Calu3 (cell line): ENCODE measurements around the gene ARHGAP45. TPM values are rescaled to one million over a fixed set of nuclear protein-coding genes. Genes with fewer than 3 reads are reported as not detected.
A peak's percentile ranks its signal among the peaks of the same experiment; 100 is the strongest.

Experiments used
- BruUV-seq: library from RNA; stranded (reverse); fragments of 400-500 nt; replicated peaks from 2 replicates; lab custom pipeline; 2021; lab: Mats Ljungman, UMichigan
- CTCF ChIA-PET: fragments of 300-600 bp; sonication (Branson Sonifier 250); formaldehyde crosslinking; loops from one replicate; lab custom pipeline; 2022; ENCODE audit warnings: antibody characterized with exemption; lab: Charles Lee
- DNase-seq: peaks from one replicate; pipeline ENCODE4 v3.0.0; 2022
- H3K27ac Mint-ChIP-seq: one replicate; pipeline ENCODE4 v1.8.0; 2022; ENCODE audit warnings: mixed read lengths; ENCODE audit not compliant: unreplicated experiment
- H3K27me3 Mint-ChIP-seq: one replicate; pipeline ENCODE4 v1.8.0; 2022; ENCODE audit warnings: mixed read lengths; ENCODE audit not compliant: unreplicated experiment
- H3K36me3 Mint-ChIP-seq: one replicate; pipeline ENCODE4 v1.8.0; 2022; ENCODE audit warnings: mild to moderate bottlenecking, moderate library complexity, mixed read lengths; ENCODE audit not compliant: insufficient read depth, unreplicated experiment
- H3K4me1 Mint-ChIP-seq: one replicate; pipeline ENCODE4 v1.8.0; 2022; ENCODE audit warnings: mild to moderate bottlenecking, low read depth, mixed read lengths; ENCODE audit not compliant: unreplicated experiment
- H3K4me3 Mint-ChIP-seq: one replicate; pipeline ENCODE4 v1.8.0; 2022; ENCODE audit warnings: mild to moderate bottlenecking, low read depth, moderate library complexity, mixed read lengths; ENCODE audit not compliant: unreplicated experiment
- H3K9me3 Mint-ChIP-seq: one replicate; pipeline ENCODE4 v1.8.0; 2022; ENCODE audit warnings: low read depth, mixed read lengths; ENCODE audit not compliant: unreplicated experiment
- intact Hi-C: fragments of 100-400 bp; cut with micrococcal nuclease; formaldehyde crosslinking; loops from one replicate; pipeline ENCODE4 v1.10.0; 2022; ENCODE audit not compliant: unreplicated experiment
- total RNA-seq: library from RNA; stranded (reverse); gene quantifications from 2 replicates; pipeline ENCODE4 v1.2.3, GENCODE V29; 2022
- TF ChIP-seq, protein P1 (sequence below): fragments of 200-600 bp; IDR thresholded peaks from one replicate; pipeline ENCODE4 v1.8.0; 2022; ENCODE audit warnings: antibody characterized with exemption; ENCODE audit not compliant: unreplicated experiment

ARHGAP45 gene
- total RNA-seq, 1 experiment from 2014 or later = 10.4 TPM

- Mint-ChIP-seq H3K36me3 (peaks cover 49% of the 10 kb centered on the region), H3K27me3 (no peaks in the 10 kb centered on the region), H3K27ac (no peak overlapping the region), H3K4me1 (no peaks in the 10 kb centered on the region), H3K4me3 (no peak overlapping the region), H3K9me3 (no peaks in the 10 kb centered on the region)
- intact Hi-C loops = no loop called here
- CTCF ChIA-PET = interaction anchor here (0.8 kb wide), 1 partner anchor 11 kb away, joined by 3 read pairs; no protein-coding TSS in a partner anchor
- BruUV-seq = no TSS peak
- DNase-seq = no peak
- TF ChIP-seq, protein P1, sequence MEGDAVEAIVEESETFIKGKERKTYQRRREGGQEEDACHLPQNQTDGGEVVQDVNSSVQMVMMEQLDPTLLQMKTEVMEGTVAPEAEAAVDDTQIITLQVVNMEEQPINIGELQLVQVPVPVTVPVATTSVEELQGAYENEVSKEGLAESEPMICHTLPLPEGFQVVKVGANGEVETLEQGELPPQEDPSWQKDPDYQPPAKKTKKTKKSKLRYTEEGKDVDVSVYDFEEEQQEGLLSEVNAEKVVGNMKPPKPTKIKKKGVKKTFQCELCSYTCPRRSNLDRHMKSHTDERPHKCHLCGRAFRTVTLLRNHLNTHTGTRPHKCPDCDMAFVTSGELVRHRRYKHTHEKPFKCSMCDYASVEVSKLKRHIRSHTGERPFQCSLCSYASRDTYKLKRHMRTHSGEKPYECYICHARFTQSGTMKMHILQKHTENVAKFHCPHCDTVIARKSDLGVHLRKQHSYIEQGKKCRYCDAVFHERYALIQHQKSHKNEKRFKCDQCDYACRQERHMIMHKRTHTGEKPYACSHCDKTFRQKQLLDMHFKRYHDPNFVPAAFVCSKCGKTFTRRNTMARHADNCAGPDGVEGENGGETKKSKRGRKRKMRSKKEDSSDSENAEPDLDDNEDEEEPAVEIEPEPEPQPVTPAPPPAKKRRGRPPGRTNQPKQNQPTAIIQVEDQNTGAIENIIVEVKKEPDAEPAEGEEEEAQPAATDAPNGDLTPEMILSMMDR = no peak
Measured at GRCh38 chr19:1085676-1086442, 18.9 kb downstream of the ARHGAP45 start.

DNA sequence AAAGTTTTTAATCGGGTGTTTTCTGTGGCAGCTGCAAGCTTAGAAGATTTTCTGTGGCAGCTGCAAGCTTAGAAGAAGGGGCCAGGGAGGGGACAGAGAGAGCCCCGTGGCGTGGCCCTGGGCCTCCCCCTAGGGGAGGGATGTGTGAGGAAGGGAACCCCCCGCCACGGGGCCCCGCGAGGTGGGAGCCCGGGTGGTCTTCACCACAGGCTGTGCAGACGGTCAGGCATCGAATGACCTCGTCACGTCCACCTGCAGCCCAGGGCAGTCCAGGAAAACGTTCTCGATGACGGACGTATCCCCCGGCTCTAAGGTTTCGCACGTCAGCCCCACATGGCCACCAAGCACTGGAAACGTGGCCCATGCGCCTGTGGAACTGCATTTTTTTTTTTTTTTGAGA, 19.6 kb downstream of the ARHGAP45 start:
- CTCF ChIA-PET = interaction anchor here (0.8 kb wide), 1 partner anchor 12 kb away, joined by 3 read pairs; no protein-coding TSS in a partner anchor
- TSS peak; percentile 20 for BruUV-seq
- no peaks in the 10 kb centered on the region for H3K4me1 Mint-ChIP-seq

GRCh38 chr19:1087813-1088415, 20.9 kb downstream of the ARHGAP45 start:
- TF ChIP-seq, protein P1 = no peak
- intact Hi-C loops = no loop called here
- CTCF ChIA-PET = no interaction called here
- H3K27me3 Mint-ChIP-seq = no peaks in the 10 kb centered on the region
- no peaks in the 10 kb centered on the region for H3K9me3 Mint-ChIP-seq
- H3K4me1 Mint-ChIP-seq = no peaks in the 10 kb centered on the region
- H3K36me3 Mint-ChIP-seq = peaks cover 56% of the 10 kb centered on the region
- no peak overlapping the region for H3K27ac Mint-ChIP-seq
- BruUV-seq = no TSS peak
- no peak for DNase-seq
- H3K4me3 Mint-ChIP-seq = no peak overlapping the region

More for the DNA sequence above, 19.6 kb downstream of the ARHGAP45 start:
- Mint-ChIP-seq H3K9me3 (no peaks in the 10 kb centered on the region), H3K36me3 (peaks cover 50% of the 10 kb centered on the region), H3K4me3 (no peak overlapping the region), H3K27ac (no peak overlapping the region), H3K27me3 (no peaks in the 10 kb centered on the region)
- intact Hi-C loops = no loop called here
- DNase-seq = no peak
- TF ChIP-seq, protein P1 = no peak

GRCh38 chr19:1088416-1089010, 21.5 kb downstream of the ARHGAP45 start:
- CTCF ChIA-PET = no interaction called here
- BruUV-seq = no TSS peak
- intact Hi-C loops = no loop called here
- H3K27ac Mint-ChIP-seq = no peak overlapping the region
- H3K4me3 Mint-ChIP-seq = no peak overlapping the region
- no peak for DNase-seq
- H3K27me3 Mint-ChIP-seq = no peaks in the 10 kb centered on the region
- TF ChIP-seq, protein P1 = no peak
- H3K9me3 Mint-ChIP-seq = no peaks in the 10 kb centered on the region
- no peaks in the 10 kb centered on the region for H3K4me1 Mint-ChIP-seq
- peaks cover 59% of the 10 kb centered on the region for H3K36me3 Mint-ChIP-seq
